K562 (cell line): Measurements from ENCODE around the gene ZNF407. TPM values are rescaled to one million over a fixed set of nuclear protein-coding genes. Genes with fewer than 3 reads are reported as not detected.

Experiments
- ATAC-seq: fragments of 200-7000 bp; cut with Tn5 transposase; 3 replicates; pipeline ENCODE4 v1.9.1; 2020; ENCODE audit warnings: moderate library complexity
- BruUV-seq: library from RNA; stranded (reverse); fragments of 400-500 nt; replicated peaks from 2 replicates; lab custom pipeline; 2021; lab: Mats Ljungman, UMichigan
- CTCF ChIA-PET: fragments of 300-600 bp; formaldehyde crosslinking; extraction: SDS; loops from one replicate; lab custom pipeline; 2021; ENCODE audit warnings: low intra/inter-chr PET ratio; lab: Yijun Ruan, JAX
- POLR2A ChIA-PET: fragments of 300-600, 350-650 bp; sonication (Branson Sonifier 250); formaldehyde crosslinking; extraction: SDS; loops from one replicate; lab custom pipeline; 2021; ENCODE audit warnings: antibody characterized with exemption, inconsistent platforms; lab: Yijun Ruan, JAX
- DNase-seq, 4 experiments: peaks; one replicate each; pipeline versions ENCODE4 v3.0.0 to v3.0.0-alpha.2; 2011 to 2018; ENCODE audit warnings: low spot score in 3 of 4, mixed read lengths in 3 of 4; ENCODE audit errors: extremely low read depth in 1 of 4
- FAIRE-seq: peaks from 2 replicates; lab custom pipeline; 2011; peaks lifted over from hg19 to GRCh38; lab: Jason Lieb, UNC
- H2AFZ ChIP-seq: 2 replicates; pipeline ENCODE4 v1.6.0; 2011; ENCODE audit warnings: low read depth, low read length, control low read depth, inconsistent platforms
- H3K27ac ChIP-seq: fragments of 200-600 bp; 3 replicates; pipeline ENCODE4 v1.8.0; 2011; ENCODE audit warnings: low read depth, mild to moderate bottlenecking, control low read depth, inconsistent platforms, low read length, moderate library complexity, mixed read lengths; ENCODE audit errors: extremely low read depth
- H3K27me3 ChIP-seq, 2 experiments: fragments of 300-600 bp in 1 of 2; 2 replicates in 1 of 2; 3 replicates in 1 of 2; pipeline versions ENCODE4 v1.6.0 to v1.8.0; 2011; ENCODE audit warnings: inconsistent platforms in 2 of 2, low read length in 2 of 2, mild to moderate bottlenecking in 1 of 2, mixed read lengths in 1 of 2, moderate library complexity in 1 of 2; ENCODE audit not compliant: control insufficient read depth in 2 of 2, insufficient read depth in 2 of 2
- H3K36me3 ChIP-seq: fragments of 300-600 bp; 3 replicates; pipeline ENCODE4 v1.8.0; 2011; ENCODE audit warnings: mild to moderate bottlenecking, low read length, inconsistent platforms; ENCODE audit not compliant: control insufficient read depth, insufficient read depth
- H3K4me1 ChIP-seq, 2 experiments: fragments of 200-600 bp in 1 of 2; replicated peaks in 1 of 2; 2 replicates in 1 of 2; 3 replicates in 1 of 2; pipeline versions ENCODE4 v1.5.1 to v1.8.0; 2011; ENCODE audit warnings: inconsistent platforms in 2 of 2, low read length in 2 of 2, mild to moderate bottlenecking in 1 of 2, mixed read lengths in 1 of 2, moderate library complexity in 1 of 2; ENCODE audit not compliant: control insufficient read depth in 2 of 2, insufficient read depth in 2 of 2
- H3K4me2 ChIP-seq: 2 replicates; pipeline ENCODE4 v1.6.1; 2011; ENCODE audit warnings: low read length, control low read depth, inconsistent platforms, mixed read lengths; ENCODE audit not compliant: insufficient read depth
- H3K4me3 ChIP-seq: fragments of 200-600 bp; sonication (generic), shearing (Covaris generic); 2 replicates; pipeline ENCODE4 v1.5.1; 2016; ENCODE audit warnings: control low read depth, inconsistent platforms
- H3K79me2 ChIP-seq: fragments of 200-600 bp; 3 replicates; pipeline ENCODE4 v1.8.0; 2011; ENCODE audit warnings: low read length, inconsistent platforms; ENCODE audit not compliant: control insufficient read depth, insufficient read depth
- H3K9ac ChIP-seq, 2 experiments: 2 replicates each; pipeline versions ENCODE4 v1.6.0 to v1.6.1; 2011; ENCODE audit warnings: low read depth in 2 of 2, low read length in 2 of 2, control low read depth in 1 of 2, inconsistent platforms in 1 of 2, mild to moderate bottlenecking in 1 of 2, mixed read lengths in 1 of 2; ENCODE audit not compliant: insufficient read depth in 1 of 2
- H3K9me1 ChIP-seq: one replicate; pipeline ENCODE4 v1.6.0; 2011; ENCODE audit warnings: inconsistent platforms, mild to moderate bottlenecking, low read length, moderate library complexity; ENCODE audit not compliant: control insufficient read depth, insufficient read depth
- H3K9me3 ChIP-seq: replicated peaks from 2 replicates; pipeline ENCODE4 v1.5.1; 2011; ENCODE audit warnings: low read depth, low read length, inconsistent platforms; ENCODE audit not compliant: control insufficient read depth, insufficient read depth
- H4K20me1 ChIP-seq: replicated peaks from 2 replicates; pipeline ENCODE4 v1.6.1; 2011; ENCODE audit warnings: low read length, inconsistent platforms, mixed read lengths; ENCODE audit not compliant: control insufficient read depth, insufficient read depth
- CHCHD3 ChIP-seq: fragments of 250-450 bp; sonication (Bioruptor Pico); IDR thresholded peaks from 2 replicates; pipeline ENCODE4 v2.1.2; 2022; ENCODE audit warnings: mild to moderate bottlenecking
- FIP1L1 ChIP-seq: fragments of 200-400 bp; formaldehyde crosslinking; IDR thresholded peaks from 2 replicates; pipeline ENCODE4 v1.6.1; 2018; ENCODE audit warnings: mild to moderate bottlenecking, low read depth, low read length; ENCODE audit not compliant: poor library complexity, severe bottlenecking
- HDGF ChIP-seq: fragments of 450-650 bp; IDR thresholded peaks from 2 replicates; pipeline ENCODE4 v1.6.1; 2016
- HMGN3 ChIP-seq: IDR thresholded peaks from 2 replicates; pipeline ENCODE4 v1.6.1; 2011; ENCODE audit warnings: borderline replicate concordance, low read depth, mild to moderate bottlenecking, mixed read lengths, low read length; ENCODE audit not compliant: insufficient read length; ENCODE audit errors: extremely low read depth
- HNRNPK ChIP-seq: fragments of 200-400 bp; formaldehyde crosslinking; IDR thresholded peaks from one replicate; pipeline ENCODE4 v1.6.1; 2018; ENCODE audit warnings: mild to moderate bottlenecking, low read depth, low read length; ENCODE audit not compliant: poor library complexity, severe bottlenecking
- NFE2 ChIP-seq: IDR thresholded peaks from 2 replicates; pipeline ENCODE4 v1.6.1; 2014; ENCODE audit warnings: antibody characterized with exemption, low read depth
- TAF7 ChIP-seq: fragments of 450-650 bp; IDR thresholded peaks from 2 replicates; pipeline ENCODE4 v1.6.1; 2016; ENCODE audit warnings: missing genetic modification characterization, missing compliant biosample characterization
- ZNF12 ChIP-seq: sonication (generic); formaldehyde crosslinking; IDR thresholded peaks from 2 replicates; pipeline ENCODE4 v1.4.0; 2020; ENCODE audit warnings: mild to moderate bottlenecking, missing genetic modification reagents
- ZZZ3 ChIP-seq: fragments of 450-650 bp; IDR thresholded peaks from 2 replicates; pipeline ENCODE4 v1.6.1; 2016; ENCODE audit warnings: antibody characterized with exemption, mild to moderate bottlenecking, moderate library complexity
- WGBS: fragments of 100-300 bp; shearing (Covaris generic); methylation state at CpG from one replicate; pipeline ENCODE4 v1.1.6; 2016; ENCODE audit warnings: low coverage, mixed read lengths; ENCODE audit not compliant: insufficient coverage; ENCODE audit errors: missing lambda C conversion rate; 5-methylcytosine and 5-hydroxymethylcytosine counted together
- in situ Hi-C: fragments of 300-500 bp; cut with MboI; formaldehyde crosslinking; loops from 4 replicates; pipeline ENCODE4 v1.15.0; 2018; ENCODE audit warnings: inconsistent platforms, mixed read lengths
- intact Hi-C: fragments of 100-400 bp; cut with micrococcal nuclease; formaldehyde crosslinking; loops from 2 replicates; pipeline ENCODE4 v1.14.2; 2022
- polyA plus RNA-seq, 8 experiments: library from polyadenylated mRNA; depleted of rRNA in 4 of 8; stranded (reverse) in 5 of 8; unstranded in 3 of 8; fragments of >200 nt; fragmentation: Nextera tagmentation in 2 of 8; fragmentation: Illumina TruSeq in 1 of 8; extraction: Ambion mirVana in 2 of 8; extraction: Trizol in 1 of 8; gene quantifications; 2 replicates each; pipeline versions ENCODE4 v1.2.1 to v1.2.3, GENCODE V29; 2011 to 2014; ENCODE audit warnings: inconsistent platforms in 1 of 8, missing spikeins in 1 of 8
- total RNA-seq, 7 experiments: library from RNA; depleted of rRNA in 6 of 7; stranded (reverse); fragments of >200 nt in 6 of 7; fragmentation: Illumina TruSeq in 2 of 7; extraction: Trizol in 2 of 7; gene quantifications; 2 replicates each; pipeline versions ENCODE4 v1.2.1 to v1.2.3, GENCODE V29; 2011 to 2021; ENCODE audit warnings: low replicate concordance in 1 of 7
- TF ChIP-seq, protein P1 (sequence below): fragments of 250-450 bp; sonication (Bioruptor Pico); IDR thresholded peaks from 2 replicates; pipeline ENCODE4 v1.5.0; 2020; ENCODE audit warnings: mild to moderate bottlenecking, borderline replicate concordance
- TF ChIP-seq, protein P2 (sequence below): fragments of 450-650 bp; IDR thresholded peaks from 2 replicates; pipeline ENCODE4 v1.6.1; 2017; ENCODE audit warnings: antibody characterized with exemption, mild to moderate bottlenecking
- TF ChIP-seq, protein P3 (sequence below): fragments of 250-450 bp; sonication (Bioruptor Pico); IDR thresholded peaks from 2 replicates; pipeline ENCODE4 v1.4.0; 2020

The ZNF407 gene
- total and polyA plus RNA-seq, 9 of the 15 experiments (the other 6 are each of a cell fraction or from before 2014, with no cell fraction given): 0.21 to 5.4 (median 2.3) TPM

DNA sequence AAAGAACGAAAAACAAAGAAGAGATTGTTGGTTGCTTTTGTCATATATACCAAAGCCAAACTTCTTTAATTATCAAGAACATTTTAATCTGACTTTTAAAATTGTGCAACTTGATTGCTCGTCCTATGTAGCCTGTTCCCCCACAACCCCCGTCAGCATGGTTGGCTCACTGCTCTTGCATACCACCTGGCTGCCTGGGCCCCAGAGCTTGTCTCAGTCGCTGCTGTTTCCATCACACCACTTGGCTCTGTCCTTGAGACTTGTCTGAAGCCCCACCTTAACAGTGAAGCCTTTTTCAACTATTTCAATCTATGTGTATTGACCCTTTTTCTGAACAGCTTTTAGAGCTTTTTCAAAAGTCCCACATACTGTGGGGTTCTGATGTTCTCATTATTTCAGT, 270.8 kb downstream of the ZNF407 start (continued):
- TF ChIP-seq, protein P1, sequence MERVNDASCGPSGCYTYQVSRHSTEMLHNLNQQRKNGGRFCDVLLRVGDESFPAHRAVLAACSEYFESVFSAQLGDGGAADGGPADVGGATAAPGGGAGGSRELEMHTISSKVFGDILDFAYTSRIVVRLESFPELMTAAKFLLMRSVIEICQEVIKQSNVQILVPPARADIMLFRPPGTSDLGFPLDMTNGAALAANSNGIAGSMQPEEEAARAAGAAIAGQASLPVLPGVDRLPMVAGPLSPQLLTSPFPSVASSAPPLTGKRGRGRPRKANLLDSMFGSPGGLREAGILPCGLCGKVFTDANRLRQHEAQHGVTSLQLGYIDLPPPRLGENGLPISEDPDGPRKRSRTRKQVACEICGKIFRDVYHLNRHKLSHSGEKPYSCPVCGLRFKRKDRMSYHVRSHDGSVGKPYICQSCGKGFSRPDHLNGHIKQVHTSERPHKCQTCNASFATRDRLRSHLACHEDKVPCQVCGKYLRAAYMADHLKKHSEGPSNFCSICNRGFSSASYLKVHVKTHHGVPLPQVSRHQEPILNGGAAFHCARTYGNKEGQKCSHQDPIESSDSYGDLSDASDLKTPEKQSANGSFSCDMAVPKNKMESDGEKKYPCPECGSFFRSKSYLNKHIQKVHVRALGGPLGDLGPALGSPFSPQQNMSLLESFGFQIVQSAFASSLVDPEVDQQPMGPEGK: no peak
- TF ChIP-seq NFE2: no peak

DNA sequence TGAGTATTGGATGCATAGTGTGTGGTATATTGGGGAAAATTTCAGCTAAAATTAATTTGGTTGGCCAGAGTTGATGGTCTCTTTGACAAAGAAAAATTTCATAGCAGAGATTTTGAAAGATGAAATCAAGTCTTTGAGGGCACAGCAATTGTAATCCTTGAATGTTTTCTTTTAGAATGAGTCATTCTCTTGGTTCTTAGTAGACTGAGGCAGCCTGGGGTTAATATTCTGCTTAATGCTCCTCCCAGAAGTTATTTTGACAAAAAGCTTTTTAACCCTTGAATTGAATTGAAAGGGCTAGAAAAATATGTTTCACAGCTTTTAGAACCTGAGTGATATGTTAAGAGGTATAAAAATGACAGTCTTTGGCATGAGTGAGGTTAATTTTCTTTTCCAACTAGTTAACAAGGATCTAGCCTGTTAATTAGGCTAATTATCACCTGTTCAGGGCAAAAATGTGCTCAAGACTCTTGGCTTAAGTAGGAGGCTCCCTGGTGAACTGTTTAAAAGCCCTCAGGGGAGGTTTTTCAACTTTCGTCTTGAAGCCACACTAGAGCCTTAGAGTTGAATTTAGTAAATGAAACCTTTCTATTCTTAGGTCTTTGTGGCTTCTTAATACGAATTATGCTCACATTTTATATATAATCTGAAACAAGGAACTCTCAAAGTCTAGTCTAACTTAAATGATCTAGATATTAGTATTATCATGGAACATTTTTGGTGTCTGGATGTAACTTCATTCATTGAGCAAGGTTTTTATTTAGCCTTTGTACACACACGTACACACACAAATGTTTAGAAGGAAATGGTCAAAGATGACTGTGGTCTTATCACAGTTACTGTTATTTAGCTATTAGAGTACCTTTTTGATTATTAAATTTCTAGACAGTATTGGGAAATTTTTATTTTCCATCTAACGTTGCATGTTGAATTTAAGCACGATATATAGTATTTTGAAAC, 272.5 kb downstream of the ZNF407 start:
- Histone ChIP-seq H3K27ac (no peak overlapping the region), H3K4me1 (no peaks in the 10 kb centered on the region; a peak in 1 of 5 replicates), H3K27me3 (no peaks in the 10 kb centered on the region), H2AFZ (no peak overlapping the region), H3K4me3 (no peak overlapping the region), H3K4me2 (no peak overlapping the region), H3K36me3 (no peaks in the 10 kb centered on the region), H3K79me2 (no peaks in the 10 kb centered on the region), H4K20me1 (no peaks in the 10 kb centered on the region), H3K9me1 (no peaks in the 10 kb centered on the region), H3K9ac (no peak overlapping the region), H3K9me3 (no peaks in the 10 kb centered on the region)
- ChIA-PET POLR2A (no interaction called here), CTCF (no interaction called here)
- WGBS: 36% methylated on average over 5 of the region's 5 CpGs
- intact Hi-C loops: no loop called here
- DNase-seq: no peak
- in situ Hi-C loops: no loop called here
- no peak for FAIRE-seq
- no peak for ATAC-seq
- BruUV-seq: no TSS peak
- TF ChIP-seq FIP1L1 (no peak), ZNF12 (CRISPR knock-in tag) (no peak), HNRNPK (no peak), TAF7 (tag) (no peak), CHCHD3 (CRISPR knock-in tag) (no peak), ZZZ3 (no peak), HMGN3 (no peak), HDGF (no peak)
- TF ChIP-seq, protein P2, sequence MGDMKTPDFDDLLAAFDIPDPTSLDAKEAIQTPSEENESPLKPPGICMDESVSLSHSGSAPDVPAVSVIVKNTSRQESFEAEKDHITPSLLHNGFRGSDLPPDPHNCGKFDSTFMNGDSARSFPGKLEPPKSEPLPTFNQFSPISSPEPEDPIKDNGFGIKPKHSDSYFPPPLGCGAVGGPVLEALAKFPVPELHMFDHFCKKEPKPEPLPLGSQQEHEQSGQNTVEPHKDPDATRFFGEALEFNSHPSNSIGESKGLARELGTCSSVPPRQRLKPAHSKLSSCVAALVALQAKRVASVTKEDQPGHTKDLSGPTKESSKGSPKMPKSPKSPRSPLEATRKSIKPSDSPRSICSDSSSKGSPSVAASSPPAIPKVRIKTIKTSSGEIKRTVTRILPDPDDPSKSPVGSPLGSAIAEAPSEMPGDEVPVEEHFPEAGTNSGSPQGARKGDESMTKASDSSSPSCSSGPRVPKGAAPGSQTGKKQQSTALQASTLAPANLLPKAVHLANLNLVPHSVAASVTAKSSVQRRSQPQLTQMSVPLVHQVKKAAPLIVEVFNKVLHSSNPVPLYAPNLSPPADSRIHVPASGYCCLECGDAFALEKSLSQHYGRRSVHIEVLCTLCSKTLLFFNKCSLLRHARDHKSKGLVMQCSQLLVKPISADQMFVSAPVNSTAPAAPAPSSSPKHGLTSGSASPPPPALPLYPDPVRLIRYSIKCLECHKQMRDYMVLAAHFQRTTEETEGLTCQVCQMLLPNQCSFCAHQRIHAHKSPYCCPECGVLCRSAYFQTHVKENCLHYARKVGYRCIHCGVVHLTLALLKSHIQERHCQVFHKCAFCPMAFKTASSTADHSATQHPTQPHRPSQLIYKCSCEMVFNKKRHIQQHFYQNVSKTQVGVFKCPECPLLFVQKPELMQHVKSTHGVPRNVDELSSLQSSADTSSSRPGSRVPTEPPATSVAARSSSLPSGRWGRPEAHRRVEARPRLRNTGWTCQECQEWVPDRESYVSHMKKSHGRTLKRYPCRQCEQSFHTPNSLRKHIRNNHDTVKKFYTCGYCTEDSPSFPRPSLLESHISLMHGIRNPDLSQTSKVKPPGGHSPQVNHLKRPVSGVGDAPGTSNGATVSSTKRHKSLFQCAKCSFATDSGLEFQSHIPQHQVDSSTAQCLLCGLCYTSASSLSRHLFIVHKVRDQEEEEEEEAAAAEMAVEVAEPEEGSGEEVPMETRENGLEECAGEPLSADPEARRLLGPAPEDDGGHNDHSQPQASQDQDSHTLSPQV: no peak
- TF ChIP-seq, protein P3, sequence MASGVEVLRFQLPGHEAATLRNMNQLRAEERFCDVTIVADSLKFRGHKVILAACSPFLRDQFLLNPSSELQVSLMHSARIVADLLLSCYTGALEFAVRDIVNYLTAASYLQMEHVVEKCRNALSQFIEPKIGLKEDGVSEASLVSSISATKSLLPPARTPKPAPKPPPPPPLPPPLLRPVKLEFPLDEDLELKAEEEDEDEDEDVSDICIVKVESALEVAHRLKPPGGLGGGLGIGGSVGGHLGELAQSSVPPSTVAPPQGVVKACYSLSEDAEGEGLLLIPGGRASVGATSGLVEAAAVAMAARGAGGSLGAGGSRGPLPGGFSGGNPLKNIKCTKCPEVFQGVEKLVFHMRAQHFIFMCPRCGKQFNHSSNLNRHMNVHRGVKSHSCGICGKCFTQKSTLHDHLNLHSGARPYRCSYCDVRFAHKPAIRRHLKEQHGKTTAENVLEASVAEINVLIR (CRISPR knock-in tag): no peak
